Cortex of kidney (tissue), 1 donor: ENCODE measurements around the gene PPP1R37.

ENCODE experiments used
- DNase-seq: peaks from one replicate; lab custom pipeline; 2025; lab: John Stamatoyannopoulos, UW

PPP1R37 gene

DNA sequence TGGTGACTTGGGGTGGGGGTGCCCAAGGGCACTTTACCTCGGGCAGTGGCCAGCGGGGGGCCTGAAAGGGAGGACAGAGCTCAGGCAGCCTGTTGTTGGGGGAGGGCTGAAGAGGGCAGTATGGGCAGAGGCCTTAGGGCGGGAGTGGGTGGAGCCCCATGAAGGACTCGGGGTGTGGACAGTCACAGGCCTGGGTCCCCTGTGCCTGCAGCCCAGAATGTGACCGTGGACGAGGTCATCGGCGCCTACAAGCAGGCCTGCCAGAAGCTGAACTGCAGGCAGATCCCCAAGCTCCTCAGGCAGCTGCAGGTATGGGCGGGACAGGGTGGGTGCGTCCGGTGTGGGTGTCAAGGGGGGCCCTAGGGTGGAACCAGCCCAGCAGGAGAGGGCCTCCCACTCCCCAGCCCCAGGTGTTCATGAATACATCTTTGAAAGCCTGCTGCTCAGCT is 45.3 kb downstream of the PPP1R37 start:
- DNase-seq = no peak

DNA sequence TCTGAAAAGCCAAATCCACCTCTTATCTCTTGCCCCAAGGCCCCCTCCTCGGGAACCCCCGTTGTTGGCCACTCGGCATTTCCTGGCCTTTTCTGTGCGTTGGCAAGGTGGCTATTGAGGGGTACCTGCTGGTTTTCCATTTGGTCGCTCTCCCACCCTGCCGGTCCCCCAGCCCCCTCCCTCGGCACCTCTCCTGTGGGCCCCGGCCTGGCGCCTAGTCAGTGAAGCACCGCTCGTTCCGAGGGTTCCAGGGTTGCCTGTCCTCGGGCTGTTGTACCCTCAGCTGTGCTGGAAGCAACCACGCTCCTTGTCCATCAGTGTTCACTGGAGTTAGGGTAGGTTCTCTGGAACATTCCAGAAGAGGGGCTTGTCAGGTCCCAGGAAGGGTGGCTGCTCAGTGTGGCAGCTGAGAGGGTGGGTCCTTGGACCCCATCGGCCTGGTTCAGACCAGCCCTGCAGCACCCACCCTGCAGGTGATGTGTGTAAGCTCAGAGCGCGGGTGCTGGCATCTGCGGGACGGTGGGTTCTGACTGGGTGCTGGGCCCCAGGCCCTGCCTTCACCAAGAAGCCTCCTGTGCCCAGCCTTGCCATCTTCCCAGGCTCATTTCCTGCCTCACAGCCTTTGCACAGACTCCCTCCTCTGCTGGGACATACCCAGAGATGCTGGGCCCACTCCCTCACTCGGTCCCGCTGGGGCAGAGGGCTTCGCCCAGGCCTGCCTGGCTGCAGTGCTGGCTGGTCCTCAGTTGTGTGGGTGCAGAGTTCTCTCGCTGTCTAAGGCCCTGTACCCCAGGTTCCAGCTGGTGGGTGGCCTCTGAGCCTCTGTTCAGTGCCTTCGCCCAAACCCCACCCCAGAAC is 46.5 kb downstream of the PPP1R37 start:
- no peak for DNase-seq

DNA sequence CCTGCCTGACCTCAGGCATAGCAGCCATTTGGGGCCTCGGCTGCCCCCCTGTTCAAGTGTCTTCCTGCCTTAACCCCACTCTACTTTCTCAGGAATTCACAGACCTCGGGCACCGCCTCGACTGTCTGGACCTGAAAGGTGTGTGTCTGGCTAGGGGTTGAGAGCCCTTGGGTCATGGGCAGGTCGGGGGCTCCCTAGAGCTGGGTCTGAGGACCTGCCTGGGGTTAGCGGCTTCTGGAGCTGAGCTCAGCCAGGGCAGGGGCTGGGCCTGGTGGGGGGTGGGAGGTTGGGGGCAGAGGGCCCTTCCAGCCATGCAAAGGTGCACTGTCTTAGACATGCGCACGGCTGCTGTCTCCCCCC is 47.1 kb downstream of the PPP1R37 start:
- DNase-seq = no peak

DNA sequence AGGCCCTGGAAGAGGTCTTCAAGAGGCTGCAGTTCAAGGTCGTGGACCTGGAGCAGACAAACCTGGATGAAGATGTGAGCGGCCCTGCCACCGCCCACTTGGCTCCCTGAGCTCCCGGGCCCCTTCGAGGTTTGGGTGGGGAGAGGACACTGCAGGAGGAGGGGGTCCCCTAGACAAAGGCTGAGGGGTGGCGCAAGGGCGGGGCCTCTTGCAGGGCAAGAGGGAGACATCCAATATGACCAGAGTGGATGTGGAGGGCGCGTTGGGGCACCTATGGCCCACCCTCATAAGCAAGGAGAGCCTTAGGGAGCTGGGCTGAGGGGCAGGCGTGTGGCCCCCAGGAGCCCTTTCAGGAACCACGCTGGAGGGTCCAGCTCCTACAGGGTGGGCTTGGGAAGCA is 47.6 kb downstream of the PPP1R37 start:
- no peak for DNase-seq

DNA sequence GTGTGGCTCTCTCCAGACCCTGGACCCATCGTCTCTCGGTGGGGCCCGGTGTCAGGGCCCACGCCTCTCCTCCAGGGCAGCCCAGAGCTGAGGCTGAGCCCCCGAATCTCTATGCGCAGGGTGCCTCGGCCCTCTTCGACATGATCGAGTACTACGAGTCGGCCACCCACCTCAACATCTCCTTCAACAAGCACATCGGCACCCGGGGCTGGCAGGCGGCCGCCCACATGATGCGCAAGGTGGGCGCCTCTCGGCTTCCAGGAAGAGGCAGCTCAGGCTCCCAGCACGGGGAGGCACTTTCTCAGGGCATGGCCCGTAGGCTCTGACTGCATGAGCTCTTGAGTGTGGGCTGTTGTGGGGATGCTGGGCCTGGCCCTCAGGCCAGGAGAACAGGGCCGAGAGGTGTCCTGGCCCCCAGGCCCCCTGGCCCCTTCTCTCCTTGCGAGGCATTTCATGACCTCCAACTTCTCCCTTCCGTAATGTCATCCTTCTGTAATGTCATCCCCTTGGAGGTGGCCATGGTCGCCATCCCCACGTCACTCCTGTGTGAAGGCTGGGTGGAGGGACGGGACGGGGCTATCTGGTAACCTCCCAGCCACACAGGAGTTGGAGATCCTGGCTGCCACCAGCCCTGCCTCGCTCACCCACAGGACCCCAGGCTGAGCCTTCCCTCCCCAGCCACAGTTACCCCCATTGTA is 48.4 kb downstream of the PPP1R37 start:
- DNase-seq = no peak

DNA sequence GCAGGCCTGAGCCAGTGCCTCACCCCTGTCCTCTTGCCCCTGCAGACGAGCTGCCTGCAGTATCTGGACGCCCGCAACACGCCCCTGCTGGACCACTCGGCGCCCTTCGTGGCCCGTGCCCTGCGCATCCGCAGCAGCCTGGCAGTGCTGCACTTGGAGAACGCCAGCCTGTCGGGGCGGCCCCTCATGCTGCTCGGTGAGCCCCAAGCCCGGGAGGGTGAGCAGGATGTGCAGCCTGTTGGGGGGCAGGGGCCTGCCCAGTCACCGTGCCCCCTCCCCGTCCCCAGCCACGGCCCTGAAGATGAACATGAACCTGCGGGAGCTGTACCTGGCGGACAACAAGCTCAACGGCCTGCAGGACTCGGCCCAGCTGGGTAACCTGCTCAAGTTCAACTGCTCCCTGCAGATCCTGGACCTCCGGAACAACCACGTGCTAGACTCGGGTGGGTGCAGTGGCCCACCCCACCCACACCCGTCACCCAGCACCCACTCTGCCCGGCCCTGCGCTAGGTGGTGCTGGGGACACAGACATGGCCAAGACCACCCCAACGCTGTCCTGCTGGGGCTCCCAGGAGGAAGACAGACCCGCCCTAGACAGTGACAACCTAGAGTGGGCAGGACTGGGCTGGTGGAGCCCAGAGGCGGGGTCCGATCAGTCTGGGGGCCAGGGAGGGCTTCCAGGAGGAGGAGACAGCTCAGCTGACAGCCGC is 49.2 kb downstream of the PPP1R37 start:
- no peak for DNase-seq

DNA sequence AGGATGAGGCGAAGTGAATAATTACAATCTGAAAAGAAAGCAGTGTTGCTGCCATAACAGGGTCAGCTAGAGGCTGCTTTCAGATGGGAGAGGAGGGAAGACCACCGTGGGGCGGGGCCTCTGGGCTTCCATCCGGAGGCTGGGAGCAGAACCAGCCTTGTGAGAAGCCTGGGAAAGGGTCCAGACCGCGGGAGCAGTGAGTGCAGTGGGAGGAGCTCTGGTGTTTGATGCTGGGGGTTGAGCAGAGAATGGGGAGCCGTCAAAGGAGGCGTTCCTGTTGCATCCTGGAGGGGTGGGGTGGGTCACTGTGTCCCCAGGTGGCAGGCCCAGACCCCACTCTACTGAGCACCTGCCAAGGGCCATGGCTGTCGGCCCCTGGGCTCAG is 49.7 kb downstream of the PPP1R37 start:
- no peak for DNase-seq

DNA sequence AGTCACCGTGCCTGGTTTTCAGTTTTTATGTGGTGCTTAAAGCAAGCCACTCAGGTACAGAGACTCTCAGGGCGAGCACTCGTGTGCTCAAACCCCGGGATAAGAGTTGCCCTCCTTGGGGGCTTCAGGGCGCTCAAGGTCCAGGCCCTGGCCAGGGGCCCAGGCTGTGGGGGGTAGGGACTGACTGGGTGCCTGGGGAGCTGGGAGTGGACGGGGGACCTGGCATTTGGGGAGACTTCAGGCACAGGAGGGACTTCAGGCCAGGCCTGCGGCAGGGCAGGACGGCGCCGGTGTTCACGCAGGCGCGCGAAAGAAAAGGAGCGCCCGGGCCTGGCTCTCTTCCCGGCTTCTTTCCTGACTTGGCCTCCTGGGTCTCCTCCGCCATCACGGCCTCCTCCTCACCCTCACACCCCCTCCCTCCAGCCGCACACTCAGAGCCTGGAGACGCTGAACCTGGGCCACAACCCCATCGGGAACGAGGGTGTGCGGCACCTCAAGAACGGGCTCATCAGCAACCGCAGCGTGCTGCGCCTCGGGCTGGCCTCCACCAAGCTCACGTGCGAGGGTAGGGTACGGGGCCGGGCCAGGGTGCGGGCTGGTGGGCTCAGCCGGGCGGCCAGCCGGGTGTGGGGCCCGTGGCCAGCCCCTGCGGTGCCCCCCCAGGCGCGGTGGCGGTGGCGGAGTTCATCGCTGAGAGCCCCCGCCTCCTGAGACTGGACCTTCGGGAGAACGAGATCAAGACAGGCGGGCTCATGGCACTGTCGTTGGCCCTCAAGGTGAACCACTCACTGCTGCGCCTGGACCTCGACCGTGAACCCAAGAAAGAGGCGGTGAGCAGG is 51.7 kb downstream of the PPP1R37 start:
- DNase-seq = no peak

DNA sequence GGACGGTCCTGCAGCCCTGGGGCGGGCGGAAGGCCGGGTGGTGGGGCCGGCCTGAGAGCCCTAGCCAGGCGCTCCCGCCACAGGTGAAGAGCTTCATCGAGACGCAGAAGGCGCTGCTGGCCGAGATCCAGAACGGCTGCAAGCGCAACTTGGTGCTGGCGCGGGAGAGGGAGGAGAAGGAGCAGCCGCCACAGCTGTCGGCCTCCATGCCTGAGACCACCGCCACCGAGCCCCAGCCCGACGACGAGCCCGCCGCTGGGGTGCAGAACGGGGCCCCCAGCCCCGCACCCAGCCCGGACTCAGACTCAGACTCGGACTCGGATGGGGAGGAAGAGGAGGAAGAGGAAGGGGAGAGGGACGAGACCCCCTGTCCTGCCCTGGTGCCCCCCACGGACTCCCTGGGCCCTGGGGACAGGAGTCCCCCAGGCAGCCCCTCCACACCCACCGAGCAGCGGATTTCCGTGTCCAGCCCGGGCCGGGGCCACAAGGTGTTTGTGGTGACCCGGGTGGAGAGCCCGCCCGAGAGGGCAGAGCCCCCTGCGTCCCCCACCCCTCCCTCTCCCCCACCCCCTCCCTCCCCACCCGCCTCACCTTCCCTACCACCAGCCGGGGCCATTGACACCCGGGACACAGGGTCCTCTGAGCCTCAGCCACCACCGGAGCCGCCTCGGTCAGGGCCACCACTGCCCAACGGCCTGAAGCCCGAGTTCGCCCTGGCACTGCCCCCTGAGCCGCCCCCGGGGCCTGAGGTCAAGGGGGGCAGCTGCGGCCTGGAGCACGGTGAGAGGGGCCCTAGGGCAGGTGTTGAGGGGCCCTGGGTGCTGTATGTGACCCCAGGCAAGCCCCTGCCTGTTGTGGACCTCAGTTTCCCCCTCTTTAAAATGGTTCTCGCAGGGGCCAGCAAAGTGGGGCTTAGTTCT is 52.6 kb downstream of the PPP1R37 start:
- DNase-seq = no peak

DNA sequence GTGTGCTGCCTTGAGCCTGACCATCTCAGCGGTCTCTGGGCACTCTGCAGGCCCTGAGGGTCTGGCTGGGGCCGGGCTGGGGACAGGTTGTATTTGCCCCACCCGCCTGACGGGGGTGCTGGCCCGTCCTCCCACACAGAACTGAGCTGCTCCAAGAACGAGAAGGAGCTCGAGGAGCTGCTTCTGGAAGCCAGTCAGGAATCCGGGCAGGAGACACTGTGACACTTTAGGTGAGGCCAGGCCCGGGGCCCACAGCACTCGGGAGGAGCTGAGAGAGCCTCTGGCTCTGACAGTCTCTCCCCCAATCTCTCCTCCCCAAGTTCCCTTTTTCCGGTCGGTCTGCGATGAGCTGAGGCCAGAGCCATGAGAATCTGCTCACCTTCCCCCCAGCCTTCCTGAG is 53.3 kb downstream of the PPP1R37 start:
- DNase-seq = no peak

DNA sequence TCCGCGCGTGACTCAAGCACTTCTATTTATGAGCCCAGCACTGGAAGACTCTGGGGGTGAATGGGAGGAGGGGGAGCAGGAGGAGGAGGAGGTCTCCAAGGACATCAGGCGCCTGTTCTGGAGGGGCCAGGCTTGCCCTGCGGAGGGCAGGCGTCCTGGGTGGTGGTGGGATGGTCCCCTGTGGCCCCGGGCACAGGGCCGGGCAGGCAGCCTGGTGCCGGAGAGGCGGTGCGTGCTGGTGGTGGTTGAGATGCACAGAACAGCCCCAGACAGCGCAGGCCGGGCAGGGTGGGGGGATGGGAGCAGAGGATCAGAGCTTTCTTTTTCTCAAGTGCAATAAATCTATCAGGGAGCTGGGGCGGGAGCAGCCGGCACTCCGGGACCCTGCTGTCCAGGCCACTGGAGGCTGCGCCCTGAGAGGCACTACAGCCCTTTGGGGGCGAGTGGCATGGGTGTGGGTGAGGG is 53.8 kb downstream of the PPP1R37 start:
- DNase-seq = no peak

DNA sequence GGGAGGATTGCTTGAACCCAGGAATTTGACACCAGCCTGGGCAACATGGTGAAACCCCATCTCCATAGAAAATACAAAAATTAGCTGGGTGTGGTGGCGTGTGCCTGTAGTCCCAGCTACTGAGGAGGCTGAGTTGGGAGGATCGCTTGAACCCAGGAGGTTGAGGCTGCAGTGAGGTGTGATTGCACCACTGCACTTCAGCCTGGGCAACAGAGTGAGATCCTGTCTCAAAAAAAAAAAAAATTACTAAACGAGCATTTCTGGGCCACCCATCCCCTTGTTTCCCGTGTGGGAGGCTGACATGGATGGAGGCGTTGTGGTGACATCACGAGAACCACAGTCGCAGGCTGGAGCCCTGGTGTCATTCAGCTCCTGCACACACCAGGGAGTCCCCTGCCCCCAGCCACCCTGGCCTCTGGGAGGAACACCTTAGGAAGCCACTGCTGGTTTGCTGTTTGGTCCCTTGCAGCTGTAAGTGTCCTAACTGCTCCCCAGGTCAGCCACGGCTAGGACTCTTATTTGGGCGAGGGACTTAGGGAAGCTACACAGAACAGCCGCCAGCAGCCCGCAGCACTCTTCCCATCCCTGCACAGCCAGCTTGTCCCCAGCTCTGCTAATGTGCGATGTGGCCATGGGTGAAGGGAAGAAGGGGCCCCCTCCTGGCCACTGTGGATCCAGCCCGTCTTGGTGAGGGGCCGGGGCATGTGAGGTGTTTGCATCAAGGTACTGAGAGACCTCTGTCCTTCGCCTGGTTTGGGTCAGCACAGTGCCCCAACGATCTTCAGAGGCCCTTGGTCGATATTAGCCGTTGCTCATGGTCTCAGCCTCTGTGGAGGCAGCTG is 55.1 kb downstream of the PPP1R37 start:
- no peak for DNase-seq

DNA sequence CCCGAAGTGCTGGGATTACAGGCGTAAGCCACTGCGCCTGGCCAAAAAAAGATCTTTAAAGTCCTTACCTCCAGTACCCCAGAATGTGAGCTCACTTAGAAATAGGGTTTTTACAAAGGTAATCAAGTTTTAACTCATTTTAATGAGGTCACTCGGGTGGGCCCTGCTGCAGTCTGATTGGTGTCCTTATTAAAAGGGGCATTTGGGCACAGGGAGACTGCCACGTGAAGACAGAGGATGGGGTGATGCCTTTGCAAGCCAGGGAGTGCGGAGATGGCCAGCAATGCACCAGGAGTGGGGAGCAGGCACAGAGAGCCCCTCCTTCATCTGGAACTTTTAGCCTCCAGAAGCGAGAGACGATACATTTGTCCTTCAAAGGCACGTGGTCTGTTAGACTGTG is 56.1 kb downstream of the PPP1R37 start:
- DNase-seq = no peak

DNA sequence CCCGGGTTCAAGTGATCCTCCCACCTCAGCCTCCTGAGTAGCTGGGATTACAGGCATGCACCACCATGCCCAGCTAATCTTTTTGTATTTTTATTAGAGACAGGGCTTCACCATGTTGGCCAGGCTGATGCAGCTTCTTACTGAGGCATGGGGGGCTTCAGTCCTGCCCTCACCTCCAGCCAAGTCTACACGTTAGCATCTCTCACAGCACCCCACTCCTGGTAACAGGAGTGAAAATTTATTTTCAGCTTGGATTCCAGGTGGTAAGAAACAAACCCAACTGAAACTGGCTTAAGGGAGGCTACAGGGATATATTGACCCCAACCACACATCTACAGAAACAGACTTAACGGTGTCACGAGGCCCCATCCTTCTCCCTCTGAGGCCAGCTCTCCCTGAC is 57.2 kb downstream of the PPP1R37 start:
- no peak for DNase-seq

DNA sequence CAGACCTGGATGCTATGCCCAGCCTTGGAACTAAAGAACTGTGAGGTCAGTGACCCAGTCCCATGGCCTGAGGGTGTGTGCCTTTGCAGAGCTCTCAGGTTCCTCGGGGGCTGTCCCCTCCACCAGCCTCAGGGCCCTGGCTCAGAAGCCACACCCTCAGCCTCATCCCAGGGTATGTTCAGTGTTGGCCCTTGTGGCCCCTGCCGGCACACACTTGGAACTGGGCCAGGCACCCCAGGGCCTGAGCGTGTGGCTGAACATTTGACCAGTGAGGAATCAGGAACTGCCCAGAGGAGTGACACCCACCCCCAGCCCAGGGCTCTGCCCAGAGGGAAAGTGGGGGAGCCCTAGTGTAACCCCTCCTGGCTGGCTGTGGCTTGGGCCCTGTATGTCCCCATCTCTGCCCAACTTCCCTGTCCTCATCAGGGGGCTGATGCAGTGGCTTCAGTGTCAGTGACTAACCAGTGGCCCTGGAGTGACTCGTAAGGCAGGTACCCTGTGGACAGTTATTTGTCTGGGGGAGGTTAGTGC is 57.8 kb downstream of the PPP1R37 start:
- DNase-seq = no peak

DNA sequence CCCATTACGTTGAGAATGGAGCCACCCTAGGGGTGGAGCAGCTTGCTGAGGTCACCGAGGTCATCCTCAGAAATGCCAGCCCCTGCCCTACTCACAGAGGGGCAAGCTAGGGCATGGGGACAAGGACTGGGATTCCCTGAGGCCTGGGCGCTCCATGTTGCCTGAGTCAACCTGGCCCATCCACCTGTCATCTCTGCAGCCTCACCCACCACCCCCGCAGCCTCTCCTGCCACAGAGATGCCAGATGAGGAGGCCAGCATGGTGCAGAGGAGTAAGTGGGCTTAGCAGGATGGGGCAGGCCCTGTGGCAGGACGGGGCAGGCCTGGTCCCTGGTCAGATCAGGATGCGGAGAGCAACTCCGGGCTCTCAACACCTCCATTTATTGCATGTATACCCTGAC is 58.3 kb downstream of the PPP1R37 start:
- DNase-seq = no peak

DNA sequence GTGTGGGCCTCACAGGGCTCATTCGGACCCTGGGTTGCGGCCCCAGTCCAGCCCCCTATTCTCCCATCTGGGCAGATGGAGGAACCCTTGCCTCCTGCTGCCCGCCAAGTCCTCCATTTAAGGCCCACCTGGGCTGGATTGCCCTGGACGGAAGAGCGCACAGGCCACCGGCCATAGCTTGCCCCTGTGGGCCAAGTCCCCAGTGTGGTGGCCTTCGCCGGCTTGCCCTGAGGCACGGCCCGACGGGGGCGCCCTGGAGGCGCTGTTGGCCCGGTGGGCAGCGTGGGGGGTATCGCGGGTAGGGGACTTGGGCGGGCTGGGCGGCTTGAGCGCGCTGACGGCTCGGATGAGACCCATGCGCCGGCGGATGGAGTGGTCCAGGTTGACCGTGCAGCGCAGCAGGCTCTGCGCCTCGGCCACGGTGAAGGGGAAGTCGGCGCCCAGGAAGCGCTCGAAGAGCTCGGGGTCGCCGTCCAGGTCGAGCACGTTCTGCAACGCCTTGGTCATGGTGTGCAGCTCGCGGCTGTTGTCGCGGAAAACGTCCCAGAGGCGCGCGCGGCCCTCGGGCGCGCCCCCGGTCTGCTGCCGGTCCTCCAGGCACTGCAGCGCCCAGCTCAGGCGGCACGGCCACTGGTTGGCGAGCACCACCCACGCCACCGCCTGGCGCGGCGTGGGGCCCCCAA is 59.0 kb downstream of the PPP1R37 start:
- DNase-seq = no peak

DNA sequence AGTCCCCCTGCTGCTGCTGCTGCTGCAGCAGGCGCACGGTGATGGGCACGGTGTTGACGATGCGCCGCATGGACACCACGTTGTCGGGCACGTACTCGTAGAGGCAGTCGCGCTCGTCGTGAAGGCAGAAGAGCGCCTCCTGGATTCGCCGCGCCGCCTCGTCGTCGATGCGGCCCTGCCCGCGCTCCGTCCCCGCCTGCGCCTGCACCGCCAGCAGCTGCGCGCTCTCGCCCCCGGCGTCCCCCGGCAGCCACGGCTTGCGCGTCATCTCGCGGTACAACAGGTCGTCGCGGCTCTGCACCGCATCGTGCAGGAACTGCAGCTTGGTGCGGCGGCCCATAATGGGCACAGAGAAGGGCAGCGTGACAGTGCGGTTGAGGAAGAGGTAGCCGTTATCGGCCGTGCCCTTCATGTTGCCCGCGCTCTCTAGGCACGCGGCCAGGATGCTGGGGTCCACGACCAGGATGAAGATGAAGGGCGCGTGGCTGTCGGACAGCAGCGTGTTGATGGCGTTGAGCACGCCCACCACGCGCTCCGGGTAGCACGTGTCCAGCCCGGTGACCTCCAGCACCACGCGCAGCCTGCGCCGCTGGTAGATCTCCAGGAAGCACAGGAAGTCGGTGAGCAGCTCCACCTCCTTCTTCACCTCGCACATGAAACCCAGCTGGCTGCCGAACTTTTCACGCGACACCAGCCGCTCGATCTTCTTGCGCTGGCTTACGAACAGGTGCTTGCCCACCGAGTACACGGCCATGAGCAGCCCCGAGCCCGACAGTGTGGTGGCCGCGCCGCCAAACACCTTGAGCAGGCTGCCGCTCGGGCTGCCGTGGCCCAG is 59.7 kb downstream of the PPP1R37 start:
- DNase-seq = no peak
